Embryonic facial prominence (tissue), 1 donor: ENCODE results near the gene MYL7.
"Not testable (repeated sequence)": the region's sequence is repeated elsewhere in the genome, so short reads cannot be mapped to it uniquely, and the experiment has no call there.

Experiments used
- DNase-seq: peaks from one replicate; pipeline ENCODE4 v3.0.0-alpha.2; 2016; ENCODE audit errors: extremely low spot score

MYL7 gene

GRCh38 chr7:44131173-44132029 is 9.7 kb downstream of the MYL7 start:
- DNase-seq, result no peak

- no peak for DNase-seq
These were observed 12.2 kb downstream of the MYL7 start for GRCh38 chr7:44128721-44129582.

GRCh38 chr7:44127161-44127560 is 14.0 kb downstream of the MYL7 start:
- no peak for DNase-seq

- not testable (repeated sequence) for DNase-seq
These were observed 14.6 kb downstream of the MYL7 start for GRCh38 chr7:44126574-44126973.

GRCh38 chr7:44124822-44125202 is 16.3 kb downstream of the MYL7 start:
- no peak for DNase-seq

- peak; percentile 94 for DNase-seq
These were observed 17.7 kb downstream of the MYL7 start, which contains the start of gene POLD2 for GRCh38 chr7:44123190-44124003. Gene POLD2 (minus strand): TSS chr7:44123548. CDS start chr7:44122053, 1,495 bp downstream.

- no peak for DNase-seq
These were observed 18.6 kb downstream of the MYL7 start for GRCh38 chr7:44122529-44122928.

GRCh38 chr7:44121761-44122420 is 19.2 kb downstream of the MYL7 start:
- DNase-seq, result no peak

GRCh38 chr7:44120395-44120794 is 20.7 kb downstream of the MYL7 start:
- DNase-seq, result no peak

GRCh38 chr7:44119829-44120380 is 21.2 kb downstream of the MYL7 start:
- DNase-seq, result no peak

- DNase-seq, result no peak
These were observed 23.2 kb downstream of the MYL7 start for GRCh38 chr7:44117801-44118429.

GRCh38 chr7:44116789-44117666 is 24.1 kb downstream of the MYL7 start:
- no peak for DNase-seq

- DNase-seq, result no peak
These were observed 24.9 kb downstream of the MYL7 start for GRCh38 chr7:44116087-44116788.

GRCh38 chr7:44114586-44115310 is 26.4 kb downstream of the MYL7 start:
- no peak for DNase-seq

GRCh38 chr7:44113764-44114354 is 27.3 kb downstream of the MYL7 start:
- no peak for DNase-seq

- DNase-seq, result no peak
These were observed 28.0 kb downstream of the MYL7 start for GRCh38 chr7:44112997-44113763.
